Measurements from ENCODE around the gene CHTF18.

The CHTF18 gene

GRCh38 chr16:776824-777223 is 11.6 kb upstream of the CHTF18 start:
- no peak for DNase-seq

GRCh38 chr16:777826-778225 is 10.6 kb upstream of the CHTF18 start:
- no peak for DNase-seq

GRCh38 chr16:778447-778846 is 10.0 kb upstream of the CHTF18 start:
- no peak for DNase-seq

- DNase-seq: no peak
Observed at GRCh38 chr16:778909-779527, 9.4 kb upstream of the CHTF18 start.

GRCh38 chr16:779561-779960 is 8.9 kb upstream of the CHTF18 start:
- no peak for DNase-seq

GRCh38 chr16:780296-780695 is 8.1 kb upstream of the CHTF18 start:
- DNase-seq: no peak

- DNase-seq: no peak
Observed at GRCh38 chr16:781346-782010, 6.9 kb upstream of the CHTF18 start.

- DNase-seq: no peak
Observed at GRCh38 chr16:782258-782657, 6.2 kb upstream of the CHTF18 start.

GRCh38 chr16:782766-783403 is 5.5 kb upstream of the CHTF18 start:
- DNase-seq: no peak

GRCh38 chr16:783404-784161 is 4.8 kb upstream of the CHTF18 start:
- no peak for DNase-seq

- no peak for DNase-seq
Observed at GRCh38 chr16:784431-784830, 4.0 kb upstream of the CHTF18 start.

- peak; percentile 61 for DNase-seq
Observed at GRCh38 chr16:785563-786535, 2.6 kb upstream of the CHTF18 start.

GRCh38 chr16:787321-787966 is 976 bp upstream of the CHTF18 start:
- no peak for DNase-seq

GRCh38 chr16:787978-788398 is 432 bp upstream of the CHTF18 start, which contains the start of gene RPUSD1:
Gene RPUSD1 (minus strand): TSS chr16:788381. CDS start chr16:787737, 644 bp downstream.
- DNase-seq: no peak

- no peak for DNase-seq
Observed at GRCh38 chr16:789191-789850, 901 bp downstream of the CHTF18 start.

GRCh38 chr16:790086-790485 is 1.7 kb downstream of the CHTF18 start:
- no peak for DNase-seq

- DNase-seq: no peak
Observed at GRCh38 chr16:791131-791530, 2.7 kb downstream of the CHTF18 start.

- no peak for DNase-seq
Observed at GRCh38 chr16:792221-792995, 4.0 kb downstream of the CHTF18 start.

- no peak for DNase-seq
Observed at GRCh38 chr16:793414-793813, 5.0 kb downstream of the CHTF18 start.

- no peak for DNase-seq
Observed at GRCh38 chr16:794091-794822, 5.8 kb downstream of the CHTF18 start.

All from inflammatory macrophage treated with lipopolysaccharide for 4 hours (primary cell).